Activated naive CD4-positive, alpha-beta T cell treated with anti-CD3 and anti-CD28 coated beads for 36 hours (primary cell): Measurements from ENCODE around the gene PARD6B. TPM values are rescaled to one million over a fixed set of nuclear protein-coding genes. Genes with fewer than 3 reads are reported as not detected.
"Not testable (repeated sequence)": the region's sequence is repeated elsewhere in the genome, so short reads cannot be mapped to it uniquely, and the experiment has no call there.

Source experiments
- CTCF ChIA-PET: fragments of 350-600 bp; sonication (Branson Sonifier 250); formaldehyde crosslinking; loops from one replicate; lab custom pipeline; 2021; ENCODE audit warnings: antibody characterized with exemption; lab: Charles Lee
- DNase-seq: peaks from one replicate; pipeline ENCODE4 v3.0.0-alpha.2; 2020
- H3K27ac Mint-ChIP-seq: one replicate; pipeline ENCODE4 v1.8.0; 2021; ENCODE audit warnings: mild to moderate bottlenecking, mixed read lengths
- H3K27me3 Mint-ChIP-seq: one replicate; pipeline ENCODE4 v1.8.0; 2021; ENCODE audit warnings: low read depth, mixed read lengths
- H3K36me3 Mint-ChIP-seq: one replicate; pipeline ENCODE4 v1.8.0; 2021; ENCODE audit warnings: low read depth, mixed read lengths
- H3K4me1 Mint-ChIP-seq: one replicate; pipeline ENCODE4 v1.8.0; 2021; ENCODE audit warnings: low read depth, mixed read lengths
- H3K4me3 Mint-ChIP-seq: one replicate; pipeline ENCODE4 v1.8.0; 2021; ENCODE audit warnings: mild to moderate bottlenecking, moderate library complexity, mixed read lengths
- H3K9me3 Mint-ChIP-seq: one replicate; pipeline ENCODE4 v1.8.0; 2021; ENCODE audit warnings: mixed read lengths
- intact Hi-C: fragments of 100-400 bp; cut with micrococcal nuclease; formaldehyde crosslinking; loops from one replicate; pipeline ENCODE4 v1.15.1; 2023
- total RNA-seq, 2 experiments: library from RNA; stranded (reverse); gene quantifications; one replicate each; pipeline ENCODE4 v1.2.3, GENCODE V29; 2021

Gene PARD6B
- total RNA-seq, 2 experiments from 2014 or later = 3.3 to 3.9 TPM

DNA sequence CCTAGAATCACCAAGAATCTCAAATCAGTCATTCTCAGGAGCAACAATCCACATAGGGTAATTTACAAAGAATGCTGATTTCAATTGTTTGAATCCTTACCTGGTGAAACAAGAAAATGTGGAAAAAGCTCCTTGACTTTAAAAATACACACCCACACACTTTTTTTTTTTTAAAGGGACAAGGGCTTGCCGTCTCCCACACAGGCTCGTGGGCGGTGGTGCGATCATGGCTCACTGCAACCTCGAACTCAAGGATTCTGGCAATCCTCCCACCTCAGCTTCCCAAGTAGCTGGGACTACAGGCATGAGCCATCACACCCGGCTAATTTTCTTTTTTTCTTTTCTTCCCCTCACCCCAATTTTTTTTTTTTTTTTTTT, 30.7 kb downstream of the PARD6B start:
- H3K27me3 Mint-ChIP-seq = no peaks in the 10 kb centered on the region
- H3K36me3 Mint-ChIP-seq = no peaks in the 10 kb centered on the region
- CTCF ChIA-PET = interaction anchor here (0.7 kb wide), 1 partner anchor 145 kb away, joined by 3 read pairs; no protein-coding TSS in a partner anchor
- intact Hi-C loops = no loop called here
- DNase-seq = no peak
- H3K9me3 Mint-ChIP-seq = no peaks in the 10 kb centered on the region
- H3K4me3 Mint-ChIP-seq = no peak overlapping the region
- H3K27ac Mint-ChIP-seq = no peak overlapping the region
- H3K4me1 Mint-ChIP-seq = no peaks in the 10 kb centered on the region

DNA sequence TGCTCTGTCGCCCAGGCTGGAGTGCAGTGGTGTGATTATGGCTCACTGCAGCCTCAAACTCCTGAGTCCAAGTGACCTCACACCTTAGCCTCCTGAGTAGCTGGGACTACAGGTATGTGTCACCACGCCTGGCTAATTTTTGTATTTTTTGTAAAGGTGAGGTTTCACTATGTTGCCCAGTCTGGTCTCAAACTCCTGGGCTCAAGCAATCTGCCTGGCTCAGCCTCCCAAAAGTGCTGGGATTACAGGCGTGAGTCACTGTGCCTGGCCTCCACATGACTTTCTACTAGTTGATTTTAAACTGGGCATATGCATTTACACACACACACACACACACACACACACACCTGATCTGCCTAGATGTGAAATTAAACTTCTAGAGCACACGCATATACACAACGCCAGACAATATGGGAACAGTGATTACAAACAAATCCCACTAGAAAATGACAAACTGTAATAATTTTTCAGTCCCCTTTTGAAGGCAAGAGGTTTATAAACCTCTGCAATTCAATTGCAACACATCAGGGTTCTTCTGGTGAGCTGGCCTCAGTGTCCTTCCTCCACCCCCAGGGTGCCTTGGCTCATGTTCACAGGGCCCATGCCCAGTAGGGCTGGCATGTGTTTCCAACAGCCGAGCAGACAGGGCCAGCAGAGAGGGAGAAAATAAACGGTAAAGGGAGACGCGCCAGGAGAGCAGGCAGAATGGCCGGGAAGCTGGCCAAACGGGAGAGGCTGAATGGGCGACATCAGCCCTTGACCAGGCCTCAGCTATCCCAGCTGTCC, 31.2 kb downstream of the PARD6B start:
- no peak for DNase-seq
- Mint-ChIP-seq H3K4me3 (no peak overlapping the region), H3K36me3 (no peaks in the 10 kb centered on the region), H3K27ac (no peak overlapping the region), H3K27me3 (no peaks in the 10 kb centered on the region), H3K9me3 (no peaks in the 10 kb centered on the region), H3K4me1 (no peaks in the 10 kb centered on the region)
- CTCF ChIA-PET = interaction anchor here (0.7 kb wide), 1 partner anchor 144 kb away, joined by 3 read pairs; no protein-coding TSS in a partner anchor
- intact Hi-C loops = no loop called here

DNA sequence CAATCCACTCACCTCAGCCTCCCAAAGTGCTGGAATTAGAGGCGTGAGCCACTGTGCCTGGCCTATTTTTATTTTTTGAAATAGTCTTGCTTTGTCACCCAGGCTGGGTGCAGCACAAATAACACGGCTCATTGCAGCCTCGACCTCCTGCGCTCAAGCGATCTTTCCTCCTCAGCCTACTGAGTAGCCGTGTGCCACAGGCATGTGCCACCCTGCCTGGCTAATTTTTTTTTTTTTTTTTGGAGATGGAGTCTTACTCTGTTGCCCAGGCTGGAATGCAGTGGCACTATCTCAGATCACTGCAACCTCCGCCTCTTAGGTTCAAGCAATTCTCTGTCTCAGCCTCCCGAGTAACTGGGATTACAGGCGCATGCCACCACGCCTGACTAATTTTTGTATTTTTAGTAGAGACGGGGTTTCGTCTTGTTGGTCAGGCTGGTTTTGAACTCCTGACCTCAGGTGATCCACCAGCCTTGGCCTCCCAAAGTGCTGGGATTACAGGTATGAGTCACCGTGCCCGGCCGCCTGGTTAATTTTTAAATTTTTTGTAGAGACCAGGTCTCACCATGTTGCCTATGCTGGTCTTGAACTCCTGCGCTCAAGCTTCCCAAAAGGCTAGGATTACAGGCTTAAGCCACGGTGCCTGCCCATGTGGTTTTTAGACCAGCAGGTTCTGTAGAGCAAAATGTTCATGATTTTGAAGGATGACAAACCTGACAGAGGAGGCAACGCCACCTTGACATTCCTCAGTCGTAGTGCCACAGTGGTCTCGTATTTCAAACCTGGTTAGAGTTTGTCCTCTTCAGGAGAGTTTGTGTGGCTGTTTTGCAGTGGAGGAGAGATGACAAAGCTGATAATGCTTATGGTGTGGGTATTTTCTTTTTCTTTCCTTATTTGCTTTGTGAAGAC, 32.4 kb downstream of the PARD6B start:
- H3K4me3 Mint-ChIP-seq, intact Hi-C loops, DNase-seq, H3K4me1 Mint-ChIP-seq, H3K27ac Mint-ChIP-seq, H3K9me3 Mint-ChIP-seq, H3K27me3 Mint-ChIP-seq, H3K36me3 Mint-ChIP-seq, CTCF ChIA-PET: not testable (repeated sequence)

GRCh38 chr20:50765251-50765650, 33.9 kb downstream of the PARD6B start:
- H3K4me1 Mint-ChIP-seq, intact Hi-C loops, H3K27me3 Mint-ChIP-seq, DNase-seq, H3K9me3 Mint-ChIP-seq, H3K4me3 Mint-ChIP-seq, H3K36me3 Mint-ChIP-seq, CTCF ChIA-PET, H3K27ac Mint-ChIP-seq: not testable (repeated sequence)

GRCh38 chr20:50765674-50766073, 34.3 kb downstream of the PARD6B start:
- intact Hi-C loops = no loop called here
- CTCF ChIA-PET = interaction anchor here (0.6 to 1.0 kb wide), 2 partner anchors 16 to 41 kb away, joined by 3 read pairs; no protein-coding TSS in a partner anchor
- no peaks in the 10 kb centered on the region for H3K4me1 Mint-ChIP-seq
- H3K27me3 Mint-ChIP-seq = no peaks in the 10 kb centered on the region
- no peak overlapping the region for H3K4me3 Mint-ChIP-seq
- no peaks in the 10 kb centered on the region for H3K36me3 Mint-ChIP-seq
- no peak overlapping the region for H3K27ac Mint-ChIP-seq
- H3K9me3 Mint-ChIP-seq = no peaks in the 10 kb centered on the region
- no peak for DNase-seq

DNA sequence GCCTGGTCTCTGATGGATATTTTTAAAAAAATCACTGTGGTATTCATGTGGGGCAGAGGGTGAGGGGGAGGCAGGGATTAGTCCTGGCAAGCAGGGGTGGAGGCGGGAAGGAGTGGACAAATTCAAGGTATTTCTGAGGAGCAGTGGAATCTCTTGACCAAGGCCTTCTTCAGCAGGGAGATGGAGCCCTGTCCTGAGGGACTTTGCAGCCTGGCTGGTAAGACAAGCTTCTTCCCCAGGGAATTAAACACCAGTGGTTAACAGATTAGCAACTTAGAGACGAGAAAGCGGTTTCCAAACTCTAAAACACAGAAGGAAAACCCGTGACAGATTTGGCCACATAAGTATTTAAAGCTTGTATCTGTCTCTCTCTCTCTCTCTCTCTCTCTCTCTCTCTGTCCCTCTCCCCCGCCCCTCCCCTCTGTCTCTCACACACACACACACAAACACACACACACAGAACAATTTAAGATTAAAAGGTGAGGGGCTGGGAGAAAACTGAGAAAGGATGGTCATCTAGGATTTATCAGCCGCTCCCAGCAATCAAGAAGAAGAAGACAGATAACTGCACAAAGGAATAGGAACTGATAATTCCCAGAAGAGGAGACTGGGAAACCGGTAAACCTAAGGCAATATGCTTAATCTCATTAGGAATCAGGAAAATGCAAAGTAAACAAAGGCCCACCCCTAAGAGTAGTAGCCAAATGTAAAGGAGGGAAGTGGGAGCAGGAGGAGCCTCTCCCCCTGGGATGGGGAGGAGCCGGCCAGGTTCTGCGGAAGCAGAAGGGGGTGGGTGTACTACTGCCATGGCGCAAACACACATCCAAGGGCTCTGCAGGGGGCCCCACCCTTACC, 35.8 kb downstream of the PARD6B start:
- H3K9me3 Mint-ChIP-seq, H3K27ac Mint-ChIP-seq, H3K4me1 Mint-ChIP-seq, DNase-seq, intact Hi-C loops, H3K27me3 Mint-ChIP-seq, CTCF ChIA-PET, H3K4me3 Mint-ChIP-seq, H3K36me3 Mint-ChIP-seq: not testable (repeated sequence)

DNA sequence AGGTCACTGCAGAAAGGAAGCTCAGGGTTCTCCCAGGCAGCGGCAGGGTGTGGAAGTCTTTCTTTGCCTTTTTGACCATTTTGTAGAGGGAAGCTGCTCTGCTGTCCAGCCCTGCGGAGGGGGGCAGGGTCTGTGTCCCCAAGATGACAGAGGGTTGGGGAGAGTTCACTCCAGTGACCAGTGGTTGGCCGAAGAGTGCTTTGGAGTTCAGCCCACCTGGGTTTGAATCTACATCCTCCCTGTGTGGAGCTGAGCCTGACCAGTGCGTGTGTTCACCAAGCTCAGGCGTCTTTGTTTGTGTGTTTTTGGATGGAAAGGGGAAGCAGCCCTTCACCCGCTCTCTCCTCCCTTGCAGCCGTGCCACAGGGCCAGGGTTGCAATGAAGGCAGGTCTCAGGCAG, 37.6 kb downstream of the PARD6B start:
- H3K36me3 Mint-ChIP-seq, DNase-seq, H3K4me3 Mint-ChIP-seq, H3K9me3 Mint-ChIP-seq, H3K4me1 Mint-ChIP-seq, intact Hi-C loops, H3K27ac Mint-ChIP-seq, H3K27me3 Mint-ChIP-seq: not testable (repeated sequence)
- CTCF ChIA-PET = interaction anchor here (0.6 to 0.8 kb wide), 2 partner anchors 19 to 134 kb away, joined by 3 to 4 read pairs; no protein-coding TSS in a partner anchor

DNA sequence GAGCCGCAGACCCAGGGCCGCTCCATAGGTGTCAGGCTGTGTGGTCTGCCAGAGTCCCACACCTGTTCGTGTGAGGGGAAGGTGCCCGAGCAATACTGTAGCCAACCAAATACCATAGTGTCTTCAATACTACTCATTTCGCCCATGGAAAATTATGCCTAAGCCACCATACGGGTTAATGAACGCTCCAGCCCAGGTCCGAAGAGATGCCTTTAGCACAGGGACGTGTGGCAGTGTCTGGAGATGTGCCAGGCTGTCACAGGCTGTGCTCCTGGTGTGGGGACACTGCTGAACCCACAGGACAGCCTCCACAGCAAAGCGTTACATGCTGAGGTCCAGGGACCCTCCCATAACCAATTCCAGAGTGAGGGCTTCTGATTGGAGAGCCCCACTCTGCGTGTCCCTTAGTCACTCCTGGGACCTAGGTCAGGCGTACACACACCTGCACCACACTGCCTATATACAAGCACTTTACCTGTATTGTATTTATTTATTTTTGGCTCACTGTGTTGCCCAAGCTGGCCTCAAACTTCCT, 38.2 kb downstream of the PARD6B start:
- intact Hi-C loops, H3K9me3 Mint-ChIP-seq, H3K4me3 Mint-ChIP-seq, H3K27me3 Mint-ChIP-seq, CTCF ChIA-PET, DNase-seq, H3K4me1 Mint-ChIP-seq, H3K27ac Mint-ChIP-seq, H3K36me3 Mint-ChIP-seq: not testable (repeated sequence)

DNA sequence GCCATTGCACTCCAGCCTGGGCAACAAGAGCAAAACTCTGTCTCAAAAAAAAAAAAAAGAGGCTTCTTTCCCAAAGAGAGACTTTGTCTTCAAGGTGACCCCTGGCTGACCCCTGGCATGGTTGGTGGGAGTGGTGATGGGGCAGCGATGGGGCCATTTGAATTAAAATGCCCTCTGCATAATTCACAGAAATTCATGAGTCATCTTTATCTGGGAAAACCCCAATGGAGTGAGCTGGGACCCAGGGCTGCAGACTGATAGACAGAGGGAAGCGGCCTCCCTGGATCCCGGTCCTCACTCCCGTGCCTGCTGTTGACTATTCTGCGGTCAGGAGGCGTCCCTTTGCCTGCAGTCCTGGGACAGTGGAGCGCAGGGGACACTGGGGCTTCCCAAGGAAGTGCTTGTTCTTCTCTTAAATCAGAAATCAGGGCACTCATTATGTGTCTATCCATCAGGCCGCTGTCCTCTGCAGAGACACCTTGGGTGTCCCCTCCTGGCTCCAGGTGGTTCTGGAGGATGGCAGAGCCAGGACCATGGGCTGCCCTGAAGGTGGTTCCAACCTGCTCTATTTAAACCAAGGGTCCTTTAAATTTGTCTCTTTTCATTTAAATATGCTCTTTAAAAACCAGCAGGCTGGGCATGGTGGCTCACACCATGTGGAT, 40.2 kb downstream of the PARD6B start:
- intact Hi-C loops, H3K27ac Mint-ChIP-seq, CTCF ChIA-PET, H3K4me1 Mint-ChIP-seq, DNase-seq, H3K36me3 Mint-ChIP-seq, H3K9me3 Mint-ChIP-seq, H3K4me3 Mint-ChIP-seq, H3K27me3 Mint-ChIP-seq: not testable (repeated sequence)

GRCh38 chr20:50772420-50773185, 41.2 kb downstream of the PARD6B start:
- DNase-seq = no peak
- H3K27ac Mint-ChIP-seq = no peak overlapping the region
- H3K9me3 Mint-ChIP-seq = no peaks in the 10 kb centered on the region
- intact Hi-C loops = no loop called here
- H3K4me3 Mint-ChIP-seq = no peak overlapping the region
- CTCF ChIA-PET = interaction anchor here (1.0 kb wide), 1 partner anchor 23 kb away, joined by 9 read pairs; no protein-coding TSS in a partner anchor
- H3K36me3 Mint-ChIP-seq = no peaks in the 10 kb centered on the region
- no peaks in the 10 kb centered on the region for H3K4me1 Mint-ChIP-seq
- no peaks in the 10 kb centered on the region for H3K27me3 Mint-ChIP-seq

DNA sequence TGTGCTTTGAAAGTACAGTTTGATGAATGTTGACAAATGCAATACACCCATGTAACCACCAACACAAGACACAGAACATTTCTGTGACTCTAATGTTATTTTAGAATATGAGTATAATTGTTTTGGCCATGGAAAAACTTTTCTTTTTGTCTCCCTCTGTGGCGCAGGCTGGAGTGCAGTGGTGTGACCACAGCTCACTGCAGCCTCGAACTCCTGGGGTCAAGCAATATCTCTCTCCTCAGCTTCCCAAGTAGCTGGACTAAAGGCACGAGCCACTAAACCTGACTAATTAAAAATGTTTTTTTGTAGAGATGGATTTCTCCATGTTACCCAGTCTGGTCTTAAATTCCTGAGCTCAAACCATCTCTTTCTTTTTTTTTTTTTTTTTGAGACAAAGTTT, 43.1 kb downstream of the PARD6B start:
- Mint-ChIP-seq H3K9me3 (no peaks in the 10 kb centered on the region), H3K27ac (no peak overlapping the region), H3K4me3 (no peak overlapping the region), H3K36me3 (no peaks in the 10 kb centered on the region), H3K4me1 (no peaks in the 10 kb centered on the region), H3K27me3 (peaks cover 3% of the 10 kb centered on the region)
- CTCF ChIA-PET = no interaction called here
- intact Hi-C loops = no loop called here
- no peak for DNase-seq
